SK-N-SH (cell line): Measurements from ENCODE around the gene SPDYC. TPM values are rescaled to one million over a fixed set of nuclear protein-coding genes. Genes with fewer than 3 reads are reported as not detected.

Experiments used
- CTCF ChIA-PET: fragments of 300-600, 350-600 bp; formaldehyde crosslinking; extraction: SDS; loops from one replicate; lab custom pipeline; 2021; lab: Yijun Ruan, JAX
- POLR2A ChIA-PET: fragments of 350-600 bp; sonication (Branson Sonifier 250); formaldehyde crosslinking; extraction: SDS; loops from one replicate; lab custom pipeline; 2020; ENCODE audit warnings: antibody characterized with exemption, inconsistent platforms; lab: Yijun Ruan, JAX
- DNase-seq: peaks from one replicate; pipeline ENCODE4 v3.0.0; 2012
- H2AFZ ChIP-seq: fragments of 200-600 bp; sonication (generic); 2 replicates; pipeline ENCODE4 v1.8.1; 2016; ENCODE audit warnings: antibody characterized with exemption, mild to moderate bottlenecking, low read depth
- H3F3A ChIP-seq: fragments of 200-600 bp; sonication (generic); replicated peaks from 2 replicates; pipeline ENCODE3; 2016; ENCODE audit warnings: antibody characterized with exemption, mild to moderate bottlenecking; ENCODE audit not compliant: insufficient read depth
- H3K27ac ChIP-seq, 2 experiments: fragments of 200-500 bp in 1 of 2; fragments of 200-600 bp in 1 of 2; sonication (Bioruptor generic) in 1 of 2; sonication (generic), shearing (Covaris generic) in 1 of 2; 2 replicates each; pipeline versions ENCODE4 v1.5.1 to v1.6.1; 2014 to 2016; ENCODE audit warnings: low read depth in 2 of 2, inconsistent platforms in 1 of 2, low read length in 1 of 2, mild to moderate bottlenecking in 1 of 2, mixed read lengths in 1 of 2
- H3K27me3 ChIP-seq: fragments of 200-600 bp; sonication (generic), shearing (Covaris generic); 2 replicates; pipeline ENCODE4 v1.6.1; 2016; ENCODE audit warnings: mixed run types; ENCODE audit not compliant: insufficient read depth
- H3K36me3 ChIP-seq, 2 experiments: fragments of 200-500 bp in 1 of 2; fragments of 200-600 bp in 1 of 2; sonication (Bioruptor generic) in 1 of 2; sonication (generic) in 1 of 2; replicated peaks in 1 of 2; 2 replicates each; pipeline versions ENCODE3 to v1.5.1; 2014 to 2016; ENCODE audit warnings: low read length in 1 of 2, mild to moderate bottlenecking in 1 of 2; ENCODE audit not compliant: insufficient read depth in 2 of 2, control insufficient read depth in 1 of 2
- H3K4me1 ChIP-seq, 2 experiments: fragments of 200-500 bp in 1 of 2; fragments of 200-600 bp in 1 of 2; sonication (Bioruptor generic) in 1 of 2; sonication (generic), shearing (Covaris generic) in 1 of 2; 2 replicates each; pipeline versions ENCODE4 v1.5.1 to v1.6.1; 2014 to 2016; ENCODE audit warnings: low read depth in 1 of 2, low read length in 1 of 2, mixed run types in 1 of 2; ENCODE audit not compliant: insufficient read depth in 2 of 2, control insufficient read depth in 1 of 2
- H3K4me2 ChIP-seq: fragments of 200-600 bp; sonication (generic), shearing (Covaris generic); 2 replicates; pipeline ENCODE4 v1.6.1; 2017; ENCODE audit warnings: mixed run types
- H3K4me3 ChIP-seq, 2 experiments: fragments of 200-500 bp in 1 of 2; fragments of 200-600 bp in 1 of 2; sonication (Bioruptor generic) in 1 of 2; sonication (generic), shearing (Covaris generic) in 1 of 2; 2 replicates each; pipeline versions ENCODE4 v1.5.1 to v1.8.1; 2014 to 2016; ENCODE audit warnings: low read depth in 2 of 2, inconsistent platforms in 1 of 2, low read length in 1 of 2, mild to moderate bottlenecking in 1 of 2, mixed read lengths in 1 of 2, moderate library complexity in 1 of 2
- H3K79me2 ChIP-seq: fragments of 200-600 bp; sonication (generic); 2 replicates; pipeline ENCODE4 v1.8.1; 2017; ENCODE audit warnings: mild to moderate bottlenecking; ENCODE audit not compliant: insufficient read depth
- H3K9ac ChIP-seq: fragments of 200-600 bp; sonication (generic); 2 replicates; pipeline ENCODE4 v1.6.1; 2017; ENCODE audit warnings: mixed run types
- H3K9me2 ChIP-seq: fragments of 200-600 bp; sonication (generic); 2 replicates; pipeline ENCODE4 v1.6.1; 2017; ENCODE audit warnings: mixed run types
- H3K9me3 ChIP-seq: fragments of 200-600 bp; sonication (generic); 2 replicates; pipeline ENCODE4 v1.6.1; 2017; ENCODE audit warnings: mixed run types, mild to moderate bottlenecking, moderate library complexity
- H4K20me1 ChIP-seq: fragments of 200-600 bp; sonication (generic); 2 replicates; pipeline ENCODE4 v1.6.1; 2017; ENCODE audit warnings: mild to moderate bottlenecking, mixed run types; ENCODE audit not compliant: insufficient read depth
- ELF1 ChIP-seq: IDR thresholded peaks from 2 replicates; pipeline ENCODE4 v1.4.0; 2012
- EP300 ChIP-seq, 2 experiments: IDR thresholded peaks; 2 replicates each; pipeline versions ENCODE4 v1.4.0 to v1.6.1; 2012; ENCODE audit warnings: borderline replicate concordance in 1 of 2, low read depth in 1 of 2, low read length in 1 of 2
- EZH2phosphoT487 ChIP-seq: fragments of 200-600 bp; sonication (generic); IDR thresholded peaks from 2 replicates; pipeline ENCODE4 v1.6.1; 2017; ENCODE audit warnings: low read depth, mixed run types, mild to moderate bottlenecking, antibody characterized with exemption, moderate library complexity, borderline replicate concordance
- FOSL2 ChIP-seq: IDR thresholded peaks from 2 replicates; pipeline ENCODE4 v1.4.0; 2012; ENCODE audit warnings: low read depth, mild to moderate bottlenecking, moderate library complexity, borderline replicate concordance
- FOXJ3 ChIP-seq: sonication (generic); formaldehyde crosslinking; IDR thresholded peaks from 2 replicates; pipeline ENCODE4 v1.5.1; 2020; ENCODE audit warnings: mild to moderate bottlenecking, missing genetic modification reagents
- GABPA ChIP-seq: IDR thresholded peaks from 2 replicates; pipeline ENCODE4 v1.4.0; 2012; ENCODE audit warnings: low read depth, mild to moderate bottlenecking
- MXI1 ChIP-seq: IDR thresholded peaks from 2 replicates; pipeline ENCODE4 v1.6.1; 2012; ENCODE audit warnings: mild to moderate bottlenecking, low read depth, low read length, improper control_type of control experiment
- POLR2AphosphoS5 ChIP-seq: IDR thresholded peaks from 2 replicates; pipeline ENCODE4 v1.6.1; 2012; ENCODE audit warnings: low read depth, low read length
- RAD21 ChIP-seq: IDR thresholded peaks from 2 replicates; pipeline ENCODE4 v1.6.1; 2012; ENCODE audit warnings: mild to moderate bottlenecking, low read length
- RCOR1 ChIP-seq: fragments of 150-350 bp; IDR thresholded peaks from 2 replicates; pipeline ENCODE4 v1.6.1; 2017; ENCODE audit warnings: antibody characterized with exemption, low read length
- SIN3A ChIP-seq: IDR thresholded peaks from 2 replicates; pipeline ENCODE4 v1.6.1; 2012; ENCODE audit warnings: low read depth, mild to moderate bottlenecking, low read length, moderate library complexity, borderline replicate concordance
- YY1 ChIP-seq: IDR thresholded peaks from 2 replicates; pipeline ENCODE4 v1.4.0; 2012; ENCODE audit warnings: low read depth, mild to moderate bottlenecking
- WGBS: methylation state at CpG from one replicate; pipeline ENCODE4 v1.1.6; 2017; ENCODE audit warnings: low lambda C conversion rate; 5-methylcytosine and 5-hydroxymethylcytosine counted together
- polyA plus RNA-seq, 3 experiments: library from polyadenylated mRNA; depleted of rRNA; stranded (reverse); fragments of >200 nt; gene quantifications; 2 replicates each; pipeline ENCODE4 v1.2.3, GENCODE V29; 2012
- TF ChIP-seq, protein P1 (sequence below): IDR thresholded peaks from 2 replicates; pipeline ENCODE4 v1.4.0; 2012; ENCODE audit warnings: low read depth
- TF ChIP-seq, protein P2 (sequence below): fragments of 200-600 bp; sonication (generic); IDR thresholded peaks from 2 replicates; pipeline ENCODE4 v1.6.1; 2017; ENCODE audit warnings: antibody characterized with exemption, mild to moderate bottlenecking, moderate library complexity
- TF ChIP-seq, protein P3 (sequence below): fragments of 150-350 bp; IDR thresholded peaks from 2 replicates; pipeline ENCODE4 v1.6.1; 2017; ENCODE audit warnings: antibody characterized with exemption, low read length, low read depth, borderline replicate concordance

The SPDYC gene
- polyA plus RNA-seq, 1 of the 3 experiments (the other 2 are of a cell fraction), result not detected

DNA sequence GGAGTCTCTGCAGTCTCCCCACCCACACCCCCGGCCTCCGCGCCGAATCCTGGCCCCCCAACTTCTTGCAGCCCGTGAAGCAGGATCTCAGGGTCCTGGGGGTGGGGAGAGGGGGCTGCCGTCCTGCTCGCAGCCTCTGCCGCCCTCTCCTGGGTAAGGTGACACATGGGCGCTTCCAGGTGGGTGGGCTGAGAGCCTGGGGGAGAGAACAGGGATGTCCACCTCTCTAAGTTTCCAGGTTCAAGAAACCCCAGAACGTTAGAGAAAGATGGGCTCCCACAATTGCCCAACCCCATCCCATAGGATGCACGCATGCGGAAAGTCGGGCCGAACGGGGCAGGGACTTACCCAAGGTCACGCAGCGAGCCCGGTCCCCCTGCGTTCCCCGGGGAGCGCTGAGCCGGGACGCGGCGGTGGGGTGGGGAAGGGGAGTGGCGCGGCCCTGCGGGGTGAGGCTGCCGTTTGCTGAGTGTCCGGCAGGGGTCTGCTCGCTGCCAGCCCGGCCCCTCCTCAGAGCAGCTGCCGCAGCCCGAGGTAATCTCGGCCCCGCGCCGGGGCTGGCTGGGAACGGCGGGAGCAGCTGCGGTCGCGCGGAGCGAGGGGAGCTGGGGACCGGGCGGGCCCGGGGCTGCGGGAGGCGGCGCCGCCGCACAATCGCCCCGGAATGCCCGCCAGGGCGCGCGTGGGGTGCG, 11.0 kb downstream of the SPDYC start:
- 0% methylated on average over 8 of the region's 60 CpGs for WGBS
- H3K27ac ChIP-seq, result peak overlapping the region in 1 of 2 experiments; percentile 75; a peak in 2 of 4 replicates
- CTCF ChIA-PET, result interaction anchor here (0.7 to 4.8 kb wide), 29 partner anchors 8 to 168 kb away, joined by 3 to 46 read pairs (median 5); partner anchors contain the start of genes FAU, MRPL49, POLA2 and SPDYC

DNA sequence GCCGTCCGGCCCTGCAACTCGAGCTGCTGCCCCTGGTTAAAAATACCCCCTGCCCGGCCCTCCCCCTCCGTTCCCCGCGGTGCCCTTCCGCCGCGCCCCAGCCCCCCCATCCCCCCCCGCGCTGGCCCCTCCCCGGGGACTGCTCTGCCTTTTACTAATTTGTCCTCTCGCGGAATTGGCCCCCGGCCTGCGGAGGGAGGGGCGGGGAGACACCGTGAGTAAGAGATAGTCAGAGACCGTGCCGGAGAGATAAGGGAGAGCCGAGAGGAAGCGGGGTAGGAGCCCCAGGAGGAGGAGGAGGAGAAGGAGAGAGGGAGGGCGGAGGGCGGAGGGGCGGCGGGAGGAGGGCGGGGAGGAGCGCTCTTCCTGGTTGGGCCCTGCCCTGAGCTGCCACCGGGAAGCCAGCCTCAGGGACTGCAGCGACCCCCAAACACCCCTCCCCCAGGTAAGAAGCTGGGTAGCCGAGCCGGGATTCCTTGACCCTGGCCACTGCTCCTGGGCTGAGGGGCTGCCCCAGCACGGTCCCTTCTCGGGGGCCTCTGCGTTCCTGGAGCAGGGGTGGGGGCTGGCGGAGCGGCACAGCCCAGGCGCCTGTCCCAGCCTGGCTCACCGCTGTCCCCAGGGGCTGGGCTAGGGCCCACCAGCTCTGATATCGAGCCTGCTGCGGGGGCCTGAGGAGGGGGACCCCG, 11.7 kb downstream of the SPDYC start, which contains the start of gene CAPN1:
TSS of gene CAPN1 (plus strand) at position 360 of the 689 bp plus-strand sequence. CDS start 774 bp downstream, outside the sequence.
- Histone ChIP-seq H3K9ac (peak within 1 kb of the TSS; percentile 93), H3K9me2 (no peaks in the 10 kb centered on the region), H3K4me3 (peak within 1 kb of the TSS; percentile 95 to 98), H4K20me1 (peaks cover 5% of the 10 kb centered on the region; the same call in 1 of the 2 replicates), H3K9me3 (no peaks in the 10 kb centered on the region), H3F3A (no peaks in the 10 kb centered on the region), H2AFZ (peak within 1 kb of the TSS; percentile 79), H3K4me2 (peak within 1 kb of the TSS; percentile 98), H3K79me2 (peaks cover 51% of the 10 kb centered on the region), H3K27ac (peak within 1 kb of the TSS; percentile 22 to 75; a peak in 3 of 4 replicates), H3K36me3 (peaks cover 0 to 21% of the 10 kb centered on the region in 2 experiments), H3K27me3 (no peaks in the 10 kb centered on the region), H3K4me1 (peaks cover 0 to 18% of the 10 kb centered on the region in 2 experiments; a peak in 2 of 4 replicates)
- ChIA-PET CTCF (interaction anchor here (0.7 to 4.8 kb wide), 25 partner anchors 9 to 169 kb away, joined by 3 to 46 read pairs (median 5); partner anchors contain the start of genes ARL2, FAU, MRPL49 and POLA2), POLR2A (interaction anchor here (1.0 to 3.3 kb wide), 6 partner anchors 47 to 70 kb away, joined by 3 to 25 read pairs (median 4); partner anchors contain the start of genes FAU, MRPL49, SYVN1 and TM7SF2)
- TF ChIP-seq MXI1, result no peak
- peak; percentile 27; the same call in 1 of the 2 replicates for TF ChIP-seq GABPA
- no peak for TF ChIP-seq YY1
- peak; percentile 20; the same call in 1 of the 2 replicates for TF ChIP-seq POLR2AphosphoS5
- 0 out of 2 replicates have a peak, but pooled peaks have one; percentile 67 for TF ChIP-seq SIN3A
- TF ChIP-seq EP300 (IDR thresholded peaks at IDR 0.05; ENCODE audit: borderline replicate concordance in 1 of 2, low read depth in 1 of 2, low read length in 1 of 2), result no peak
- peak; percentile 33; the same call in 1 of the 2 replicates for TF ChIP-seq FOSL2
- peak; percentile 64 for TF ChIP-seq ELF1
- TF ChIP-seq RCOR1, result no peak
- DNase-seq, result peak; percentile 86
- 2% methylated on average over 30 of the region's 43 CpGs for WGBS

More for the DNA sequence above, 11.0 kb downstream of the SPDYC start:
- Histone ChIP-seq H3K9me2 (no peaks in the 10 kb centered on the region), H3K36me3 (peaks cover 0 to 16% of the 10 kb centered on the region in 2 experiments), H3K27me3 (no peaks in the 10 kb centered on the region), H2AFZ (peak overlapping the region; percentile 79), H3K4me2 (peak overlapping the region; percentile 98), H3K9me3 (no peaks in the 10 kb centered on the region), H3K4me3 (peak overlapping the region; percentile 95 to 98), H4K20me1 (peaks cover 4% of the 10 kb centered on the region; the same call in 1 of the 2 replicates), H3K4me1 (peaks cover 0 to 18% of the 10 kb centered on the region in 2 experiments; a peak in 2 of 4 replicates), H3K79me2 (peaks cover 51% of the 10 kb centered on the region), H3F3A (no peaks in the 10 kb centered on the region), H3K9ac (peak overlapping the region; percentile 93)
- POLR2A ChIA-PET, result interaction anchor here (0.7 to 3.3 kb wide), 6 partner anchors 31 to 70 kb away, joined by 3 to 25 read pairs (median 4); partner anchors contain the start of genes FAU, MRPL49, SYVN1 and ZNHIT2
- TF ChIP-seq FOSL2, result no peak
- TF ChIP-seq, protein P1, sequence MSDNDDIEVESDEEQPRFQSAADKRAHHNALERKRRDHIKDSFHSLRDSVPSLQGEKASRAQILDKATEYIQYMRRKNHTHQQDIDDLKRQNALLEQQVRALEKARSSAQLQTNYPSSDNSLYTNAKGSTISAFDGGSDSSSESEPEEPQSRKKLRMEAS, result no peak
- TF ChIP-seq, protein P2, sequence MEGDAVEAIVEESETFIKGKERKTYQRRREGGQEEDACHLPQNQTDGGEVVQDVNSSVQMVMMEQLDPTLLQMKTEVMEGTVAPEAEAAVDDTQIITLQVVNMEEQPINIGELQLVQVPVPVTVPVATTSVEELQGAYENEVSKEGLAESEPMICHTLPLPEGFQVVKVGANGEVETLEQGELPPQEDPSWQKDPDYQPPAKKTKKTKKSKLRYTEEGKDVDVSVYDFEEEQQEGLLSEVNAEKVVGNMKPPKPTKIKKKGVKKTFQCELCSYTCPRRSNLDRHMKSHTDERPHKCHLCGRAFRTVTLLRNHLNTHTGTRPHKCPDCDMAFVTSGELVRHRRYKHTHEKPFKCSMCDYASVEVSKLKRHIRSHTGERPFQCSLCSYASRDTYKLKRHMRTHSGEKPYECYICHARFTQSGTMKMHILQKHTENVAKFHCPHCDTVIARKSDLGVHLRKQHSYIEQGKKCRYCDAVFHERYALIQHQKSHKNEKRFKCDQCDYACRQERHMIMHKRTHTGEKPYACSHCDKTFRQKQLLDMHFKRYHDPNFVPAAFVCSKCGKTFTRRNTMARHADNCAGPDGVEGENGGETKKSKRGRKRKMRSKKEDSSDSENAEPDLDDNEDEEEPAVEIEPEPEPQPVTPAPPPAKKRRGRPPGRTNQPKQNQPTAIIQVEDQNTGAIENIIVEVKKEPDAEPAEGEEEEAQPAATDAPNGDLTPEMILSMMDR, result peak; percentile 53
- no peak for TF ChIP-seq EZH2phosphoT487
- TF ChIP-seq, protein P3, sequence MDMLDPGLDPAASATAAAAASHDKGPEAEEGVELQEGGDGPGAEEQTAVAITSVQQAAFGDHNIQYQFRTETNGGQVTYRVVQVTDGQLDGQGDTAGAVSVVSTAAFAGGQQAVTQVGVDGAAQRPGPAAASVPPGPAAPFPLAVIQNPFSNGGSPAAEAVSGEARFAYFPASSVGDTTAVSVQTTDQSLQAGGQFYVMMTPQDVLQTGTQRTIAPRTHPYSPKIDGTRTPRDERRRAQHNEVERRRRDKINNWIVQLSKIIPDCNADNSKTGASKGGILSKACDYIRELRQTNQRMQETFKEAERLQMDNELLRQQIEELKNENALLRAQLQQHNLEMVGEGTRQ, result no peak
- peak; percentile 47; the same call in 1 of the 2 replicates for TF ChIP-seq FOXJ3 (CRISPR knock-in tag)
- TF ChIP-seq RAD21, result peak; percentile 62
- TF ChIP-seq MXI1, result 0 out of 2 replicates have a peak, but pooled peaks have one; percentile 37
- DNase-seq, result peak; percentile 96
